GM23248 (cell line): ENCODE results near the gene CD163L1. TPM values are rescaled to one million over a fixed set of nuclear protein-coding genes. Genes with fewer than 3 reads are reported as not detected.
A peak's percentile ranks its signal among the peaks of the same experiment; 100 is the strongest.

ENCODE experiments used
- DNase-seq: peaks from one replicate; pipeline ENCODE4 v3.0.0-alpha.2; 2015
- H2AFZ ChIP-seq: fragments of 200-600 bp; sonication (generic); 2 replicates; pipeline ENCODE4 v1.6.1; 2016; ENCODE audit warnings: antibody characterized with exemption
- H3F3A ChIP-seq: fragments of 200-600 bp; sonication (generic); 2 replicates; pipeline ENCODE4 v1.6.1; 2016; ENCODE audit warnings: mild to moderate bottlenecking, antibody characterized with exemption, mixed run types; ENCODE audit not compliant: insufficient read depth
- H3K27ac ChIP-seq: fragments of 200-600 bp; sonication (generic); 2 replicates; pipeline ENCODE4 v1.5.1; 2016; ENCODE audit warnings: mild to moderate bottlenecking
- H3K27me3 ChIP-seq: fragments of 200-600 bp; sonication (generic); replicated peaks from 2 replicates; pipeline ENCODE4 v1.6.1; 2016; ENCODE audit warnings: mild to moderate bottlenecking; ENCODE audit not compliant: insufficient read depth
- H3K36me3 ChIP-seq: fragments of 200-600 bp; sonication (generic); 2 replicates; pipeline ENCODE4 v1.6.1; 2016; ENCODE audit warnings: low read depth, mild to moderate bottlenecking
- H3K4me1 ChIP-seq: fragments of 200-600 bp; sonication (generic); 2 replicates; pipeline ENCODE4 v1.6.1; 2016; ENCODE audit warnings: mild to moderate bottlenecking; ENCODE audit not compliant: insufficient read depth
- H3K4me2 ChIP-seq: fragments of 200-600 bp; sonication (generic); one replicate; pipeline ENCODE4 v1.6.1; 2016; ENCODE audit warnings: mild to moderate bottlenecking; ENCODE audit not compliant: unreplicated experiment
- H3K4me3 ChIP-seq: fragments of 200-600 bp; sonication (generic); 2 replicates; pipeline ENCODE4 v1.5.1; 2016; ENCODE audit warnings: mild to moderate bottlenecking
- H3K79me2 ChIP-seq: fragments of 200-600 bp; sonication (generic); 2 replicates; pipeline ENCODE4 v1.6.1; 2016; ENCODE audit warnings: mild to moderate bottlenecking; ENCODE audit not compliant: insufficient read depth
- H3K9ac ChIP-seq: fragments of 200-600 bp; sonication (generic); 2 replicates; pipeline ENCODE4 v1.6.1; 2016; ENCODE audit warnings: mild to moderate bottlenecking
- H3K9me2 ChIP-seq: fragments of 200-600 bp; sonication (generic); 2 replicates; pipeline ENCODE4 v1.6.1; 2016; ENCODE audit warnings: mixed run types, mild to moderate bottlenecking, moderate library complexity; ENCODE audit not compliant: insufficient read depth
- H3K9me3 ChIP-seq: fragments of 200-600 bp; sonication (generic); one replicate; pipeline ENCODE4 v1.6.1; 2017; ENCODE audit warnings: low read depth
- H4K20me1 ChIP-seq: fragments of 200-600 bp; sonication (generic); 2 replicates; pipeline ENCODE4 v1.6.0; 2016; ENCODE audit not compliant: insufficient read depth
- EZH2 ChIP-seq: fragments of 200-600 bp; sonication (generic); IDR thresholded peaks from 2 replicates; pipeline ENCODE4 v1.6.1; 2018; ENCODE audit warnings: antibody characterized with exemption, mild to moderate bottlenecking; ENCODE audit not compliant: insufficient read depth, poor library complexity, severe bottlenecking
- EZH2phosphoT487 ChIP-seq: fragments of 200-600 bp; sonication (generic); IDR thresholded peaks from 2 replicates; pipeline ENCODE4 v1.6.1; 2018; ENCODE audit warnings: antibody characterized with exemption, moderate library complexity, mild to moderate bottlenecking, low read depth; ENCODE audit not compliant: insufficient read depth
- WGBS, 2 experiments: methylation state at CpG; one replicate each; pipeline ENCODE4 v1.1.6; 2015 to 2017; ENCODE audit warnings: low lambda C conversion rate in 2 of 2, low coverage in 1 of 2; ENCODE audit errors: missing lambda C conversion rate in 2 of 2; 5-methylcytosine and 5-hydroxymethylcytosine counted together
- in situ Hi-C: fragments of 300-500 bp; cut with MboI; formaldehyde crosslinking; loops from 2 replicates; pipeline ENCODE4 v1.15.0; 2020
- polyA plus RNA-seq: library from polyadenylated mRNA; unstranded; fragments of >200 nt; fragmentation: Nextera tagmentation; extraction: Ambion mirVana; gene quantifications from 2 replicates; pipeline ENCODE4 v1.2.1, GENCODE V29; 2016
- total RNA-seq: library from RNA; depleted of rRNA; stranded (reverse); fragments of >200 nt; shearing (Covaris generic); gene quantifications from 2 replicates; pipeline ENCODE4 v1.2.3, GENCODE V29; 2014

CD163L1 gene
- total and polyA plus RNA-seq, 2 experiments from 2014 or later = 0.43 to 2.5 TPM

GRCh38 chr12:7403466-7403865 is 40.5 kb downstream of the CD163L1 start:
- DNase-seq = peak; percentile 1
- Histone ChIP-seq H3K27ac (no peak overlapping the region), H3F3A (no peaks in the 10 kb centered on the region), H3K9ac (no peak overlapping the region), H4K20me1 (no peaks in the 10 kb centered on the region), H3K27me3 (peaks cover 6% of the 10 kb centered on the region), H3K79me2 (no peaks in the 10 kb centered on the region), H3K9me2 (no peaks in the 10 kb centered on the region), H3K36me3 (no peaks in the 10 kb centered on the region), H2AFZ (no peak overlapping the region), H3K4me3 (no peak overlapping the region), H3K4me1 (no peaks in the 10 kb centered on the region), H3K9me3 (no peaks in the 10 kb centered on the region), H3K4me2 (no peak overlapping the region)
- no peak for TF ChIP-seq EZH2phosphoT487
- TF ChIP-seq EZH2 = no peak
- in situ Hi-C loops = no loop called here
- WGBS, 2 experiments = 54 to 59% methylated on average over 7 of the region's 7 CpGs

GRCh38 chr12:7399089-7399488 is 44.9 kb downstream of the CD163L1 start:
- Histone ChIP-seq H3K9ac (no peak overlapping the region), H2AFZ (no peak overlapping the region), H3F3A (no peaks in the 10 kb centered on the region), H3K79me2 (no peaks in the 10 kb centered on the region), H3K4me2 (no peak overlapping the region), H3K27ac (no peak overlapping the region), H3K27me3 (peaks cover 11% of the 10 kb centered on the region; the same call in 1 of the 2 replicates), H3K4me3 (no peak overlapping the region), H3K36me3 (no peaks in the 10 kb centered on the region), H4K20me1 (no peaks in the 10 kb centered on the region), H3K4me1 (no peaks in the 10 kb centered on the region), H3K9me2 (no peaks in the 10 kb centered on the region), H3K9me3 (no peaks in the 10 kb centered on the region)
- no peak for DNase-seq
- WGBS, 2 experiments = 46 to 67% methylated on average over 1 of the region's 1 CpG
- in situ Hi-C loops = no loop called here
- TF ChIP-seq EZH2phosphoT487 (no peak), EZH2 (no peak)

- in situ Hi-C loops = no loop called here
These were observed 47.5 kb downstream of the CD163L1 start for GRCh38 chr12:7396418-7396817.

DNA sequence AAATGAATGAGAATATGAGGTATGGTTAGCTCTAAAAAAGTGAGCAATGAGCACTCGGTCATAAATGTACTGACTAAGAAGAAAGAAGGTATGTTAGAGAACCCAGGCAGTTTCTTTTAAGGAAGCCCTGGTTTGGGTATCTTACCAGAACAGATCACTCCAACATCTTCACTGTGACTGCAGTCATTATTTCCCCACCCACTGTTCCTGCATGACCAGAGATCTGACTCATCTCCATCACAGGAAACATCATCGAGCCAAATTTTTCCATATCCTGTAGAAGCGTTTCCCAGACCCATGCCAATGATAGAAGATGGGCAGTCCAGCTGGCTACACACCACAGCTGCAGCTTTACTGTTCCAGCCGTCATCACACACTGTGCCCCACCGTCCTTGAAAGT is 48.0 kb downstream of the CD163L1 start:
- TF ChIP-seq EZH2phosphoT487 (no peak), EZH2 (no peak)
- H3K79me2 ChIP-seq = no peaks in the 10 kb centered on the region
- no peaks in the 10 kb centered on the region for H3K9me2 ChIP-seq
- in situ Hi-C loops = no loop called here
- 38 to 47% methylated on average over 5 of the region's 5 CpGs for WGBS, 2 experiments
- H3K27me3 ChIP-seq = peaks cover 11% of the 10 kb centered on the region; the same call in 1 of the 2 replicates
- DNase-seq = peak; percentile 30
- H3K4me1 ChIP-seq = no peaks in the 10 kb centered on the region
- no peak overlapping the region for H2AFZ ChIP-seq
- no peaks in the 10 kb centered on the region for H4K20me1 ChIP-seq
- H3K9ac ChIP-seq = no peak overlapping the region
- H3K9me3 ChIP-seq = no peaks in the 10 kb centered on the region
- H3K36me3 ChIP-seq = no peaks in the 10 kb centered on the region
- H3K4me2 ChIP-seq = no peak overlapping the region
- H3F3A ChIP-seq = no peaks in the 10 kb centered on the region
- H3K27ac ChIP-seq = no peak overlapping the region
- H3K4me3 ChIP-seq = no peak overlapping the region

More at GRCh38 chr12:7396418-7396817, 47.5 kb downstream of the CD163L1 start:
- WGBS, 2 experiments = 27 to 42% methylated on average over 3 of the region's 3 CpGs
- Histone ChIP-seq H4K20me1 (no peaks in the 10 kb centered on the region), H3K4me1 (no peaks in the 10 kb centered on the region), H3K4me2 (no peak overlapping the region), H3K27me3 (peaks cover 11% of the 10 kb centered on the region; the same call in 1 of the 2 replicates), H3F3A (no peaks in the 10 kb centered on the region), H3K9me2 (no peaks in the 10 kb centered on the region), H3K9ac (no peak overlapping the region), H3K27ac (no peak overlapping the region), H3K9me3 (no peaks in the 10 kb centered on the region), H2AFZ (no peak overlapping the region), H3K4me3 (no peak overlapping the region), H3K79me2 (no peaks in the 10 kb centered on the region), H3K36me3 (no peaks in the 10 kb centered on the region)
- no peak for DNase-seq
- TF ChIP-seq EZH2 = no peak
- TF ChIP-seq EZH2phosphoT487 = no peak

DNA sequence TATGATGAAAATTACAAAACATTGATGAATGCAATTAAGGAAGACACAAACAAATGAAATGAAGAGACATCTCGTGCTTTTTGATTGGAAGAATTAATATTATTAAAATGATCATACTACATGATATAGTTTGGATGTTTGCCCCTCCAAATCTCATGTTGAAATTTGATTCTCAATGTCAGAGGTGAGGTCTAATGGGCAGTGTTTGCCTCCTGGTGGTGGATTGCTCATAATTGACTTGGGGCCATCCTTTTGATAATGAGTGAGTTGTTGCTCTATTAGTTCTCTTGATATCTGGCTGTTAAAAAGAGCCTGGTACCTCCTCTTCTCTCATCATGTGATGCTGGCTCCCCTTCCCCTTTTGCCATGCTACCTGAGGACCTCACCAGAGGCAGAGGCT is 56.7 kb downstream of the CD163L1 start:
- no peaks in the 10 kb centered on the region for H3F3A ChIP-seq
- H3K9ac ChIP-seq = no peak overlapping the region
- H2AFZ ChIP-seq = no peak overlapping the region
- H3K4me3 ChIP-seq = no peak overlapping the region
- H3K9me3 ChIP-seq = no peaks in the 10 kb centered on the region
- 0% methylated on average over 1 of the region's 1 CpG for WGBS, 2 experiments
- H3K4me1 ChIP-seq = no peaks in the 10 kb centered on the region
- H3K36me3 ChIP-seq = no peaks in the 10 kb centered on the region
- H3K27me3 ChIP-seq = 0 out of 2 replicates have a peak, but pooled peaks cover 5% of the 10 kb centered on the region
- no peak for TF ChIP-seq EZH2phosphoT487
- no peak for TF ChIP-seq EZH2
- no peaks in the 10 kb centered on the region for H4K20me1 ChIP-seq
- H3K79me2 ChIP-seq = no peaks in the 10 kb centered on the region
- in situ Hi-C loops = no loop called here
- DNase-seq = no peak
- no peak overlapping the region for H3K4me2 ChIP-seq
- H3K9me2 ChIP-seq = no peaks in the 10 kb centered on the region
- no peak overlapping the region for H3K27ac ChIP-seq
